ENCODE data around the gene REEP6.

- TF ChIP-seq TAF1 (IDR thresholded peaks at IDR 0.05; ENCODE audit: borderline replicate concordance, low read depth, low read length) (no peak), POLR2AphosphoS5 (IDR thresholded peaks at IDR 0.05; ENCODE audit: low read depth, low read length) (no peak)
Observed at GRCh38 chr19:1490311-1491113, 469 bp upstream of the REEP6 start, which contains the start of gene PCSK4.

All from GM12892 (cell line).